HG03025 (cell line): ENCODE results near the gene ZBTB20.

Source experiments
- ATAC-seq: cut with Tn5 transposase; IDR thresholded peaks from one replicate; pipeline ENCODE4 v1.9.1; 2021; ENCODE audit warnings: mild to moderate bottlenecking, moderate library complexity; ENCODE audit not compliant: unreplicated experiment, low FRiP score

ZBTB20 gene

DNA sequence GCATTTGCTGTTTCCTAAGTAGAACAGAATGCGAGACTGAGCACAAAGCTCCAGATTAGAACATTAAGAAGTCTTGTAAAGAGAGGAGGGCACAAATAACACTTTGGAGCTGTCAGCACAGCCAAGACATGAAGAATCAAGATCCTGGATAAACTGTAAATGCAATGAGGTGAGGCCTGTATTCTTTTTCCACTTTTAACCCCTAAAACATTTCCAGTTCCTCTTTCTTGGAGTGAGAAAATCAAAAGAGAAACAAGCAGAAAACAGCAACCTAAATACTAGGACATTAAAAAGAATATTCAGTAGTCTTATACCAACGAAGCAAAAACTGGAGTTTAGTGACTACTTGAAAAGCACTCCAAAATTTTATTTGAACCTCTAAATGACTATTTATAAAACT is 204.3 kb downstream of the ZBTB20 start:
- no peak for ATAC-seq

DNA sequence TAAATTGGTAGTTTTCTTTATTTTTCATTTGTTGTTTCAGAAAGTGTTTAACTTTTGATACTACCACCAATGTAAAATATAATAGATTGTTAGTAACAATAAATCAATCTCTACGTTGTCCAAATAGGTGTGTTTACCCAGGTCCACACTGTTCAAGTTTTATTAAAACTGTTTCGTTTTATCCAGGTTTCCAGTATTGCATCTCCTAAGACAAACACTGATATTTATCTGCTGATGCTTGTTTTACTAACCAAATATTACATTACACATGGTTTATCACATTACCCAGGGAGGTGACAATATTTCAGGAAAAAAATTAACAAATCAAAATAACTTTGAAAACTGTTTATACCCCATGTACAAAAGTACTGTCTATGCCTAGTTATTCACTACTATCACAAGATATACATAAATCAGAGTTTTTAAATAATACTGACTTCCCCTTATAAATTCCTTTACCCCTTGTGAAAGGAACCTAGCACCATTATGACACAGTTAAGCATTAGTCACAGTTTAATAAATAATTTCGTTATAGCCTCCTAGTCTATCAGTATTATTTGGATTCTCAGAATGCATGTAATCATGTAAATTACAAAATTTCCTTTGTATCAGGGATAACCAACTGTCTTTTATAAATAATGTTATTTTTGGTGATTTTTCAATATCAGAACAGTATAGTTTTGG is 205.3 kb downstream of the ZBTB20 start:
- no peak for ATAC-seq

DNA sequence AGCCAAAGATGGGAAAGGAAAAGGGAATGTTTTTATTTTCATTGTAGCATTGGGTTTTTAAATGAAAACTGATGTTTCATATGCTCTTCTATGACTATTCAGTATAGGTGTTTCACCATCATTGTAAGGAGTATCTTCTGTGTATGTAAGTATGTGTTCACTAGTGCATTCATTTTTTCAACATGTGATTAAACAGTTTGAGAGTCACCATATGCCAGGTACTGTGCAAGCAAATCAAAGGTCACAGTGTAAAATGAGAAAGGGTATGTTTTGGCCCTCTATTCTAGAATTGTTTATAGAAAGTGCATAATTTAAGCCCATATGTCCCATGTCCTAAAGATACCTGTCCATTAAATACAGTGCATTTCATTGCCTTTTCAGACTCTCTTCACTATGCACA is 207.2 kb downstream of the ZBTB20 start:
- no peak for ATAC-seq

DNA sequence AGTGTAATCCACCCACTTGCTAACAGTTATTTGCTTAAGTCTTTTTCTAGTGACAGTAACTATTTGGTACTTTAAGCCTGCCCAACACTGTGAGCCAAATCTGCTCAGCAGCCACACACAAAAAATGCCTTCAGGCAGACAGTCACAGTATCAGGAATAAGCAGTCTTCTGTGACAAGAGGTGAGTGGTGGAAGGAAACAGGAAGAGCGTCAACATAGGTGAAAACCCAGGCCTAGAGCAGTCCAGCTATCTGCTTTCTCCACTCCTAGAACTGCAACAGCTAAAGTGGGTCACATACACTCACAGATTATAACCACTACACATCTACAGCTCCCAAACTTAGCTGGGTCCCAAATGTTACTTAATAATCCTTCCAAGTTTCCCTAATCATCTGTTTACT is 213.7 kb downstream of the ZBTB20 start:
- no peak for ATAC-seq

DNA sequence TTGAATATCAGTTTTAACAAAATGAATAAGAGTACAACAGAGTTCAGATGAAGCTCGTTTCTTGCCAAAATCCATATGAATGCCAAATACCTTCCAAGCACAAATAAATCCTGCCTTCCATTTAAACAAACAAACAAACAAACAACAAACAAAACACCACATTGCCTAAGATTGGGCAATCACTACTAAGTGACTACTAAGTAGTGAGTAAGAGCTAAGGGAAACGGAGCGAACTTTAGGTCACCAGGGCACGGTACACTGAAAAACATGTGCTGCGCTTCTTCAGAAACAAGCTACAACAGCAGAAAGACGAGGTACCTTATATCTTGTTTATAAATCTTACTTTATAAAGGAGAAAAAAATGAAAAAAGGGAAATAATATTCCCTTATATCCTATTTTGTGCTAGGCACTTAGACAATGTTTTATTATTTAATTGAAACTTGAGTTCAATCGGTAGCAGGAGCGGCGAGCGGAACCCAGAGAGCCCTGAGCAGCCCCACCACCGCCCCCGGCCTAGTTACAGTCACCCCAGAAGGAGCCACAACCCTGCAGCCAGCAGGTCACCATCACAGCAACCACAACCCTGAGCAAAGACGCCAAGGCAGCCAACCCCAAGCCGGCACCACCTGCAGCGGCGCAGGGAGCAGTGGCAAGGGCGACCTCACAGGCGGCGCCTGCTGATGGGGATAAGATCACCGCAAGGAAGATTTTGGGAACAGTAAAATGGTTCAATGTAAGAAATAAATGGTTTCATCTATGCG is 216.9 kb downstream of the ZBTB20 start:
- ATAC-seq: no peak

DNA sequence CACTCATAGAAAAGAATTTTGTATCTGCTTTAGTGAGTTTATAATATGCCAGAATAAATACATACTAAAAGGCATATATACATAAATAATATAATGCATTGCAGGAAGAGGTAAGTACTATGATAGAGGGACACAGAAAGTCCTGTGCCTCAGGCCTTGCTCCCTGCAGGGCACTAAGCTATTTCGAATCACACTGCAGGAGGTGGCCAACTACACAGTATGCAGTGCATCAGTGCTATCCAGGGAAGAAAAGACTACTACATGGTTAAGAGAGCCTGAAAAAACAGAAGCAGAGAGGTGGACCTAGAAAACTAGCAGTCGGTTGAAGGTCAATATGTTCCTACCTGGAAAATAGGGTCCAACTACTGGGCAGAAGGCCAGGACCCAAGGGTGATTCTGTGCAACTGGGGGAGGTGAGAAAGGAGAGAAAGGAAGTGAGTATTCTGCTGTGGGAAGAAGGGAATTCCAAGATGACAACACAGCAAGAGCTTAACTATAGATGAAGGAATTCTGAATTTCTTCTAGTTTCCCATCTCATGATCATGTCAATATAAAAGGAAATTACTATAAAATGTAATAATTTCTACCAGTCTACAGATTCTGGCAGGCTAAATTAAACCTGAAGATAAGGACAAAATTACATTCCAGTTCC is 218.0 kb downstream of the ZBTB20 start:
- no peak for ATAC-seq

DNA sequence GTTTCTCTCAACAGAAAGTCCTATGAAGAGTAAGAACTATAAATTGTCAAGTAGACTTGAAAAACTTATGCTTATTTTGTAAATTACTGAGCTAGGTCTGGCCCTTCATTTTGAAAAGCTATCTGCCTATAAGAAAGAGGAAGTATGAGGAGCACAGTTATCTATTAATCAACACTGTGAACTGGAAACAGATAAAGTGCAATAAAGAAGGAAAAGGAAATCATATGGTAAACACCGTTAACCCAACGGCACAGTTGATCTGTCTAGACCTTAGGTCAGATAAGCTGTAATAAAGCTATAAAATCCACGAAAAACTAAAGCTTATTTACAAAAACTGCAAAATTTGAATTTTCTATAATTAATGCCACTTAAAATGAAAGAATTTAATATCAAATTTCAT is 242.5 kb downstream of the ZBTB20 start:
- ATAC-seq: no peak

DNA sequence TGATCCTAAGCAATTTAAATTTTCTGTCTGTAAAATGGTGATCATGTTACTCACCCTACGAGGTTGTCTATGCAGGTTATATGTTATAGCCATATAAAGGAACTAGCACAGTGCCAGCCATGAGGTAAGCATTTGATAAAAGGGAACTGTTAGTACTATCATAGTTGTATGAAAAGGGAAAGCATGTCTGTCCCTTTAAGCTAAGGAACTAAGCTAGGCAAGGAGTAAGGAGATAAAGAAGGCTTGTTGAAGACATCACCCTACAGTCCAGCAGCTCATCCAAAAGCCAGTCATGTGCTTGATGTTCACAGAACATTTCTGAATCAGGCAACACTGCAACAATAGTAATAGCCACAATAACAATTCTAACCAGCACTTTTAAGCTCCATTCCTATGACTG is 243.9 kb downstream of the ZBTB20 start:
- no peak for ATAC-seq

DNA sequence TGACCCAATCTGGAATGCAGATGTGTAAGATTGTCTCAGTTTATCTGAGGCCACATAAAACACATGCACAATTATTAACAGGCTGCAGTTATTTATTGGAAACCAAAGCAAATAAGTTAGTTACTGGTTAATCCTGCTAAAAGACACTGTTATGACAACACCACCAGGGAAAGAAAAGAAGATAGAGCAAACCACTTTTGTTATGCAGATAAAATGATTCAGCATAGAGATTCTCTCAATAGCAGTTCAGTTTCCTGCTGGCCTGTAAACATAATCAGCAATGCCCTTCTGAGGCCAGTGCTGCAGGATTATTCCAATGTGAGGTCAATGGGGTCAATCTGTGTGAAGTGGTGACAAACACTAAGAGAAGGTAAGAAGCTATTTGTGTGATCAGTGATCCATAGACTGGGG is 244.4 kb downstream of the ZBTB20 start:
- no peak for ATAC-seq

DNA sequence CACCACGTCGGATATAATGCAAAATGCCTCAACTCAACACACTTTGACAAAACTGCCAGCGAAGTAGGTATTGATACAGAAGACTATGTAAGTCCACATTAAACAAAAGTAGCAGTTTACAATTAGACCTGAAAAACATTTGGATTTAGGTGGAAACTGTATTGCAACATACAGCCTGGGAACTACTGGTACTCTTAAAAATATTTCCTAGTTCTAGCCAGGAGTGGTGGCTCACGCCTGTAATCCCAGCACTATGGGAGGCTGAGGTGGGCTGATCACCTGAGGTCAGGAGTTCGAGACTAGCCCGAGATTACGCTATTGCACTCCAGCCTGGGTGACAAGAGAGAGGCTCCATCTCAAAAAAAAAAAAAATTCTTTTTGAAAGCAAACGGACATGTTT is 246.2 kb downstream of the ZBTB20 start:
- ATAC-seq: no peak

DNA sequence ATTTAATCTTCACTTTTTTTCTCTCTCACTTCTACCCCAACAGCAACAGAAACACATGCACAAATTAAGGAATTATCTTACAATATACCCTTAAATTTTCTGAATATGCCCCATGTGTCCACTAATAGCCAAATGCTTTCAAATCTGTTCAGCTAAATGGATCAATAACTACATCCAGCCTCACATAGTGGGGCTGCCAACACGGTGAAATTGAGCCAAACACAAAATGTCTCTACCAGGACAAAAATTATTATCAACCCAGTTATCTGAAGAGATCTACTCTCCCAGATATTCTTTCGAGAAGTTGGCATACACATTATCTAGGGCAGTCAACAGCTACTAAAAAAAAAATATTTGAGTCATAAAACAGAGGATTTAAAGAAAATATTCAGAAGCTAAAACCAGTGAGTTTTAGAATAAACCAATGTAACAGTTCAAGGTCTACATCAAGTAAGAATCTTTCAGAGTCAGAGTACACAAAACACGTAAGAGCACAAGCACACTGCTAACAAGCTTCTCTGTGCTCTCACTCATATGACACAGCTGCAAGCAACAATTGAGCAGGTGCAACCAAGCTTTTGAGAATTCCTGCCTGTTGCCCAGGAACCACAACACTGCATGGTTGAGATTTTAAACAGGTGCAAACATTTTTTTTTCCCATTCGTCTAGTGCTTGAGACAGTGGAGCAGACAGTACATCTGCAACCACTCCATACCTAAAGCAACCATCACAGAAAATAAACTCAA is 247.7 kb downstream of the ZBTB20 start:
- no peak for ATAC-seq

DNA sequence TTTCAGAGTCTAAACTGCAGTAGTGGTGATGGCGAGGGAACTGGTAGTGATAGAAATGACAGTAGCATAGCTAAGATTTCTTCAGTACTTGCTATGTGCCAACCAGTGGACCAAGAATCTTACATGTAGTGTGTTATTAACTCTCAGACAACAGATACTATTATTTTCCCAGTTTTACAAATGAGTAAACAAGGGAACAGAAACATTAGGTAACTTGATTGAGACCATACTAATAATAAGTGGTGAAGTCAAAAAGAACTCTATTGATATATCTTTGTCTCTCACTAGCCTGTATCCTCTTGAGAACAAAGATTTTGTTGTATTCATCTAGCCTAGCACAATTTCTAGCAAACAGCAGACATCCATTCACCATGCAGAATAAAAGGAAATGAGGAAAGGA is 250.1 kb downstream of the ZBTB20 start:
- ATAC-seq: no peak

DNA sequence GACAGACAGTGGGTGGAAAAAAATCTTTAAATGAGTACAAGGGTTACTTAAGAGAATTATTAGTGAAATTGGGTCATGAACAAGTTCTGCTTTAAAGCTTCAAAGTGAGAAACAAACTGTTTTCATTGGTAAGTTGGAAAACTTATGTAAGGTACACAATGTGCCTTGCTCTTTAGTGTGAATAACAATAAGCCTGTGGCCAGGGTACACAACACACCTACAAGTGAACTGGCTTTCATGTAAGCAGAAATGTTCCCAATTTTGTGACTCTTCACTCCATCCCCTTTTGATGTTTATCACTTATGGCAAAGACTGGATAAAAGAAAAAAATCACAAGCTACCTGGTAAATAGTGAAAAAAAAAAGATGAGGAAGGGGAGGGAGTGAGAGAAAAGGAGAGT is 253.7 kb downstream of the ZBTB20 start:
- ATAC-seq: no peak

DNA sequence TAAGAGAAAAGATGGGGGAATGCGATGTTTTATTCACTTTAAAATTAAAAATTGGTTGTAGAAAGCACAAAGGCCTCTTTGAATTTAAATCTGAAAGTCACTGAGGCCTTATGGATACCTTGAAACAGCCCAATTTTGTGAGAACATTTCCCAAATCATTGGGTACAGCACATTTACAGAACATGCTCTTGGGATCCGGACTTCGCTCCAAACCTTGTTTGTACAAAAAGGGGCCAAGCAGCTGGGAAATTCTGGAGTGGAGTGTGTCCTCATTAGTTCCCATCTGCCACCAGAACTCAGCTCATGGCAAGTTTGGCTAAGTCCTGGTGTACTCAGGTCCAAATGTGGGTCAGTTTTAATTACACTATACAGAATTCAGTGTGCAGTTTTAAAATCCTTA is 254.2 kb downstream of the ZBTB20 start:
- ATAC-seq: no peak

DNA sequence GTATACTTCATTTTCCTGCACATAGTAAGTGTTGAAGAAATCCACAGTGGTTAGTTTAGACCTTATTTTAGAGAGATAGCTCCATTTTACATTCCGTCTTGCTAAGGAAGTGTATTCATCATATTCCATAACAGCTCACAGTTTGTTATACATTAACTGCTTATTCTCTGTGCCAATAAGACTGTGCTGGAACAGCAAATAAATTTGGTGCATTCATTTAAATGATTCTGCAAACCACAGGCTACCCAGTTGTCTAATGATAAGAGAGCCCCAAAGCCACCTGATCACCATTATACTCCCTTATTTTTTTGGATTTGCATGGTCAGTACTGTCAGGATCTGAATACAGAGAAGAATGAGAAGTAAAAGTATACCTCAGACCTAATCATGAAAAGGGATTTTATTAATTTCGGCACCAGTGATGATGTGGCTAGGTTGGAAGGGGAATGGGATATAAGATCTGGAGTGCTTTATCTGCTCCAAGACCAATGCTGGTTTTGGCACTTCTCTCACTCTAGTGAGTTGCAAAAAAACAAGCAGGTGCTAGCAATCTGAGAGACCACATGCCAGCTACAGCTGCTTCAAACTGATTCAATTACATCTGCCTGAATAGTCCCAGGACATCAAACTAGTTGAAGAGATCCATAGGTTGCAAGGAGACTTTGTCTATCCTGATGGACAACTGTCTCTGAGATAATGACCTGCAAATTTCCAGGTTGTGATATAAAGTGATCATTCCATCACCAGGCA is 254.8 kb downstream of the ZBTB20 start:
- ATAC-seq: no peak

DNA sequence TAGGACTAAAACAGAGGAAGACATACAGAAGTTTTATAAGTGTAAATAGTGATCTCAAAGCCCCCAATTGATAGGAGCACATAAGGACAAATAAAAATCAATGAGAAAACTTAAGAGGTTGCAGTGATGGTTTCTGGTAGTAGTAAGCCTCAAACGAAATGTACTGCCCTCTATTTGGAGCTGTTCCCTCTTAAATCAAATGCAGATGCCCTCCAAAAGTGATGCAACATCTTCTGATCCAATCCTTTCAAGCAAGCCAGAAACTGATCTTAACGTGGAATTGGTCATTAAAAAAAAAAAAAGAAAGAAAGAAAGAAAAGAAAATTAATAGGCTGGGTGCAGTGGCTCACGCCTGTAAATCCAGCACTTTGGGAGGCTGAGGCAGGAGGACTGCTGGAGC is 259.3 kb downstream of the ZBTB20 start:
- ATAC-seq: no peak

DNA sequence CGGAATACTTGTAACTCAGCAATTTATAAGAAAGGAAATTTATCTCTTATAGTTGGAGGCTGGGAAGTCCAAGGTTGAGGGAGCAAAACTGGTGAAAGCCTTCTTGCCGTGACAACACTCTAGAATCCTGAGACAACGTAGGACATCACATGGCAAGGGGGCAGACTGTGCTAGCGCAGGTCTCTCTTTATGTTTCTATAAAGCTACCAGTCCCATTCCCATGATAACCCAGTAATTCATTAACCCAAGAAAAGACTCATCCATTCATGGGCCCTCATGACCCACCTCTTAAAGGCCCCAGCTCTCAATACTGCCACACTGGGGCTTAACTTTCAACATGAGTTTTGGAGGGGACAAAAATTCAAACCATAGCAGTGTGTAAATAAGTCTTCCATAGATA is 260.2 kb downstream of the ZBTB20 start:
- ATAC-seq: no peak

DNA sequence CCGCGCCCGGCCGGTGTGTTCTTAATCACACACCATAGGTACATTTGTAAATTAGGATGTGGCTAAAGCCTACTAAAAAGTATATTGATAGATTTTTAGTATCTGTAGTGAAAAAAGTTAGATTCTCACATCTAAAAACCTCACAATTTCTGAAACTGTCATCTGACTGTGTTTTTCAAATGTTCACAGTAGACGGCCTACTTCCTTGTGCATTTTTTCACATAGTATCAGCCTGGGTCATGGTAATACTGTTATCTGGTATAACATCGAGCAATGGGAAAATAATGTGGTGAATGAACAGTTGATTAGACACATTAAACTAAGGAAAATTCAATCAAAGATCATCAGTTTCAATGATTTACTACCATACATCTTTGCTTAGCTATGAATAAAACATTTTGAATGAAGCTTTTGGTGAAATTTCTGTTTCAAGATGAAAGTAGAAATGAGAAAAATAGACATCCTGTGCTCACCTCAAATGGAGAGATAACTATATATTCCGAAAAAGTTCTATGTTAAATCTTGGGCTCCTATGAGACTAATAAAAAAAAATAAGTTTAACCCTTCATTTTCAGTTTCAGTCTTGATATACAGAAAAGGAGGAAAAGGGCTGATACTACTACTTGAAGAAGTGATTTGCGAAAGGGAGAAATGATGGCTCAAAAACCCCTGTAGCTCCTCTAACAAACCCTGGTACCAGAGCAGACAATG is 262.7 kb downstream of the ZBTB20 start:
- peak; percentile 59 for ATAC-seq

DNA sequence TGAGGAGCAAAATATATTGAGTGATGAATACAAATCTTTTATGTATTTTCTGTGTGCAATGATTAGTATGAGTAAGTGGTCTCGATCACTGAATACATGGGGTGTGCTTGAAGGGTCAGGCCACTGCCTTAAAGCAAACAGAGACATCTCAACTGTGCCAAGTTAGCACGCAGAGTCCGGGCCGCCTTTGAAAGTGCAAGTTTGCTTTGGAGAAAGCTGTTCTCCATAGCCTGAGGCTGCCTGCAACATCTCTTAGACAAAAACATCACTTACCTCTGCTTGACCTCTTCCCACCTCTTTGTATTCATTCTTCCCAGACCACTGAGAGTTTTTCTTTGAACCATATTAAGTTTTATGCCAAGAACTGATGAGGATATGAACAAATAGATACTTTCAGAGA is 267.0 kb downstream of the ZBTB20 start:
- ATAC-seq: no peak
